H7 (cell line): ENCODE measurements around the gene SPRED3. TPM values are rescaled to one million over a fixed set of nuclear protein-coding genes. Genes with fewer than 3 reads are reported as not detected.

ENCODE experiments used
- total RNA-seq: library from RNA; depleted of rRNA; stranded (reverse); fragments of >200 nt; shearing (Covaris generic); gene quantifications from 2 replicates; pipeline ENCODE4 v1.2.3, GENCODE V29; 2014; rRNA removed

The SPRED3 gene
- total RNA-seq, 1 experiment from 2014 or later, result 1.6 TPM

Other genes with a start within 250 kb of the SPRED3 start
- gene DPF1, start 164.5 kb upstream of the SPRED3 start, total RNA-seq, result 3.0 and 5.5 TPM in 2 replicates
- gene PPP1R14A, start 132.3 kb upstream of the SPRED3 start, total RNA-seq, result 3.5 and 3.7 TPM in 2 replicates
- gene SPINT2, start 124.1 kb upstream of the SPRED3 start, total RNA-seq, result 143 and 153 TPM in 2 replicates
- 5.1 and 11.1 TPM in 2 replicates for gene C19orf33, start 84.4 kb upstream of the SPRED3 start, total RNA-seq
- 114 and 147 TPM in 2 replicates for gene YIF1B, start 72.8 kb upstream of the SPRED3 start, total RNA-seq
- 1.9 and 3.3 TPM in 2 replicates for gene KCNK6, start 68.9 kb upstream of the SPRED3 start, total RNA-seq
- 0.03 and 0.85 TPM in 2 replicates for gene CATSPERG, start 52.9 kb upstream of the SPRED3 start, total RNA-seq
- 229 and 270 TPM in 2 replicates for gene PSMD8, start 14.1 kb upstream of the SPRED3 start, total RNA-seq
- gene GGN, start 663 bp upstream of the SPRED3 start, total RNA-seq, result 0.11 and 0.21 TPM in 2 replicates
- gene FAM98C, start 14.4 kb downstream of the SPRED3 start, total RNA-seq, result 4.6 and 6.4 TPM in 2 replicates
- gene RASGRP4, start 37.5 kb downstream of the SPRED3 start, total RNA-seq, result 1.2 and 2.1 TPM in 2 replicates
- gene RYR1, start 45.0 kb downstream of the SPRED3 start, total RNA-seq, result 17.9 and 25.5 TPM in 2 replicates
- gene MAP4K1, start 229.3 kb downstream of the SPRED3 start, total RNA-seq, result 8.2 and 13.7 TPM in 2 replicates
- gene EIF3K, start 230.5 kb downstream of the SPRED3 start, total RNA-seq, result 408 and 422 TPM in 2 replicates